GM12891 (cell line): Measurements from ENCODE around the gene LCOR.
A peak's percentile ranks its signal among the peaks of the same experiment; 100 is the strongest.

Source experiments
- DNase-seq: peaks from one replicate; pipeline ENCODE4 v3.0.0; 2011; ENCODE audit warnings: low spot score; ENCODE audit not compliant: insufficient read length
- FAIRE-seq: peaks from 2 replicates; lab custom pipeline; 2011; peaks lifted over from hg19 to GRCh38; lab: Jason Lieb, UNC
- PAX5 ChIP-seq: IDR thresholded peaks from 2 replicates; pipeline ENCODE4 v1.6.1; 2011; ENCODE audit warnings: low read length, moderate library complexity, mild to moderate bottlenecking; ENCODE audit not compliant: insufficient read depth, severe bottlenecking
- POLR2A ChIP-seq: IDR thresholded peaks from 2 replicates; pipeline ENCODE4 v1.6.1; 2011; ENCODE audit warnings: low read depth, low read length, control low read depth
- POLR2AphosphoS5 ChIP-seq: IDR thresholded peaks from 2 replicates; pipeline ENCODE4 v1.6.1; 2011; ENCODE audit warnings: low read depth, low read length, control low read depth
- POU2F2 ChIP-seq: IDR thresholded peaks from 2 replicates; pipeline ENCODE4 v1.6.1; 2011; ENCODE audit warnings: low read depth, mild to moderate bottlenecking, control low read depth, low read length, moderate library complexity
- SPI1 ChIP-seq: IDR thresholded peaks from 2 replicates; pipeline ENCODE4 v1.6.1; 2011; ENCODE audit warnings: low read depth, low read length, control low read depth
- TAF1 ChIP-seq: IDR thresholded peaks from 2 replicates; pipeline ENCODE4 v1.6.1; 2011; ENCODE audit warnings: low read depth, low read length, control low read depth

The LCOR gene

GRCh38 chr10:97018251-97019212 is 186.4 kb downstream of the LCOR start:
- FAIRE-seq = no peak
- no peak for TF ChIP-seq SPI1
- no peak for TF ChIP-seq POLR2AphosphoS5
- no peak for TF ChIP-seq TAF1
- TF ChIP-seq PAX5 = no peak
- no peak for TF ChIP-seq POLR2A
- no peak for TF ChIP-seq POU2F2
- no peak for DNase-seq

DNA sequence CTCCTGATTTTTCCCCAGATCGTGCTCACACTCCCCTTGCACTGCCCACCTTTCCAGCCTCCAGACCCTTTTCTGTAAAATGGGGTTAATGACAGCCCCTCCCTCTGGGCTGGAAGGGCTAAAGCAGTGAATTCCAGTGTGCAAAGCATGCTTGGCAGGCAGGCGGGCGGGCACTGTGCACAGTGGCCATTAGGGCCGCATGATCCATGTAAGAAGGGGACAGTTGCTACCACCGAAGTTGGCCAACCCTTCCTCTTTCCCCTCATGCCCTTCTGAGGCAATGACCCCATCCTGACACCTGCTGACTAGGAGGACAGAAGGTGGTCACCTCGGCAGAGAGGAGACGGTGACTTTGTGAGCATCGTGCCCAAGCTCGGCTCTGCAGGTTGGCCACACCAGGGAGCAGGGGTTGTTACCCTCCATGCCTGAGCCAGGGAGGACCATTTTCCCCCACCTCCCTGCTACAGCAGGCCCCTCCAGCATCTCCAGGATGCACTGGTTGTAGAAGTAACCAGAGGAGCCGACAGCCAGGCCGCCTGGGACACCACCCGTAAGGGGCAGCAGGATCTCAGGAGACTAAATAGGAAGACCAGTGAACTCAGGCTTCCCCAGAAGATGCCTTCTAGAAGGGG is 187.2 kb downstream of the LCOR start:
- no peak for FAIRE-seq

GRCh38 chr10:97020452-97021400 is 188.6 kb downstream of the LCOR start:
- no peak for TF ChIP-seq TAF1
- TF ChIP-seq SPI1 = no peak
- TF ChIP-seq POU2F2 = no peak
- no peak for TF ChIP-seq PAX5
- TF ChIP-seq POLR2A = no peak
- no peak for TF ChIP-seq POLR2AphosphoS5
- DNase-seq (no peak), FAIRE-seq (no peak)

More for the DNA sequence above, 187.2 kb downstream of the LCOR start:
- no peak for DNase-seq
- no peak for TF ChIP-seq PAX5
- no peak for TF ChIP-seq POU2F2

GRCh38 chr10:97022616-97023015 is 190.5 kb downstream of the LCOR start:
- FAIRE-seq (no peak), DNase-seq (no peak)
- TF ChIP-seq TAF1 = no peak
- no peak for TF ChIP-seq PAX5
- TF ChIP-seq POLR2AphosphoS5 = no peak
- TF ChIP-seq SPI1 = no peak
- TF ChIP-seq POU2F2 = no peak
- TF ChIP-seq POLR2A = no peak

DNA sequence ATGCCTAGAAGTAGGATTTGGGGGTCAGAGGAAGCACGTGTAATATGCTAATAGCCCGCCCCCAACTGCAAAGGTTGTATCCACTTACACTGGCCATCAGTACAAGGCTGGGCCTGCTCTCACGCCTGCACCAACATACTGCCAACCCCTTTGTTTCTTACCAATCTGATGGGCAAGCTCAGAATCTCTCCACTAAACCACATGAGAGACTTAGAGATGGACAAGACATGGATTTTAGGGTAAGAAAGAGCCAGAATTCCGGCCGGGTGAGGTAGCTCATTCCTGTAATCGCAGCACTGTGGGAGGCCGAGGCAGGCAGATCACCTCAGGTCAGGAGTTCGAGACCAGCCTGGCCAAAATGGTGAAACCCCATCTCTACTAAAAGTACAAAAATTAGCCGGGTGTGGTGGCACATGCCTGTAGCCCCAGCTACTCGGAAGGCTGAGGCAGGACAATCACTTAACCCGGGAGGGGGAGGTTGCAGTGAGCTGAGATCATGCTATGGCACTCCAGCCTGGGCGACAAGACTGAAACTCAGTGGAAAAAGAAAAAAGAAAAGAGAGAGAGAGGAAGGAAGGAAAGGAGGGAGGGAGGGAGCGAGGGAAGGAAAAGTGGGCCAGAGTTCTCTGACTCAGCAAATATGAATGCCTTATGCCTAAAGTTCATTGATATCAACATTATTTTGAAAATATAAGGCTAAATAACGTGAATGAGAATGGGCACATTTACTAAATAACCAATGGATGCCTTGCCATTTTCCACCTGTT is 191.5 kb downstream of the LCOR start:
- DNase-seq = no peak
- TF ChIP-seq POU2F2 (no peak), PAX5 (no peak), POLR2A (no peak), TAF1 (no peak), POLR2AphosphoS5 (no peak), SPI1 (no peak)
- no peak for FAIRE-seq

GRCh38 chr10:97024168-97025073 is 192.3 kb downstream of the LCOR start:
- TF ChIP-seq POLR2AphosphoS5 (no peak), POU2F2 (no peak), PAX5 (no peak), SPI1 (no peak), POLR2A (no peak), TAF1 (no peak)
- FAIRE-seq = peak; percentile 55
- DNase-seq = no peak

DNA sequence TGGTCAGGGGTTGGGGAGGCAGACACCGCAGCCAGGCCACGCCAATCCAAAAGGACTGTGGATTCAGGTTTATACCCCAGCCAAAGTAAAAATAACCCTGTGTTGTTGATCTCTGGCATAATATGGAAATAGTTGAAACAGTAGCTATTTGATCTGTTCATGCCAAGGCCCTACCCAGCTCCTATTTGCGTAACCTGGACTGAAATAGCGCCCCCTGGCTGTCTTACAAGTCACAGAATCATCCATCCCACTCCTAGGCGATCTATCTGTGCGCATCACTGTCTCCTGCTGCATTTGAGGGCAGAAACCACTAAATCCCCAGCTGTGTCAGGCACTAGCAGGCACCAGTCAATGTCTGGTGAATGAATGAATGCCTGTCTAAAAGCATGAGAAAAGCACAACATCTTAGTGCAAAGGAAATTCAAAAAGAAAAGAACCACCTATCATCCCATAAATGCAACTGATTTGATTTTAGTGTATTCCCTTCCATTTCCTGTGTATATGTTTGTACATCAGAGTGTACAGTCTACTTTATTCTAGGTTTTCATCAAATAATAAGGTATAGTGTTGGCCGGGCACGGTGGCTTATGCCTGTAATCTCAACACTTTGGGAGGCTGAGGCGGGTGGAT is 193.6 kb downstream of the LCOR start:
- DNase-seq = no peak
- TF ChIP-seq POLR2AphosphoS5 = no peak
- TF ChIP-seq POU2F2 = no peak
- no peak for TF ChIP-seq POLR2A
- TF ChIP-seq SPI1 = no peak
- TF ChIP-seq TAF1 = no peak
- no peak for TF ChIP-seq PAX5
- peak; percentile 78 for FAIRE-seq
